Measurements from ENCODE around the gene CXCL17. TPM values are rescaled to one million over a fixed set of nuclear protein-coding genes. Genes with fewer than 3 reads are reported as not detected.

CXCL17 gene
- total RNA-seq, 1 experiment from 2014 or later: 0.98 TPM

GRCh38 chr19:42436006-42436405 is 6.7 kb downstream of the CXCL17 start:
- Histone ChIP-seq H3K9me2 (replicated peaks; ENCODE audit: low read length) (no peaks in the 10 kb centered on the region), H3K27me3 (ENCODE audit: low read length) (no peaks in the 10 kb centered on the region), H3K9ac (ENCODE audit: low read length) (no peak overlapping the region), H2AFZ (ENCODE audit: low read length) (no peak overlapping the region), H3K9me3 (ENCODE audit: low read length) (no peaks in the 10 kb centered on the region), H3F3A (ENCODE audit: low read length, unreplicated experiment) (no peaks in the 10 kb centered on the region), H3K27ac (ENCODE audit: low read length) (no peak overlapping the region), H4K20me1 (ENCODE audit: low read length) (no peaks in the 10 kb centered on the region), H3K4me2 (ENCODE audit: low read length) (no peak overlapping the region), H3K79me2 (ENCODE audit: low read length) (no peaks in the 10 kb centered on the region), H3K36me3 (ENCODE audit: low read depth, low read length) (no peaks in the 10 kb centered on the region), H3K4me3 (ENCODE audit: low read length) (no peak overlapping the region), H3K4me1 (ENCODE audit: insufficient read depth, low read length) (peaks cover 7% of the 10 kb centered on the region)
- no peak for ATAC-seq
- DNase-seq: no peak
- CTCF ChIA-PET: no interaction called here
- TF ChIP-seq EZH2 (IDR thresholded peaks at IDR 0.05; ENCODE audit: low read length, unreplicated experiment) (no peak), EZH2phosphoT487 (IDR thresholded peaks at IDR 0.05; ENCODE audit: borderline replicate concordance, low read length) (no peak)
- TF ChIP-seq, protein P1, sequence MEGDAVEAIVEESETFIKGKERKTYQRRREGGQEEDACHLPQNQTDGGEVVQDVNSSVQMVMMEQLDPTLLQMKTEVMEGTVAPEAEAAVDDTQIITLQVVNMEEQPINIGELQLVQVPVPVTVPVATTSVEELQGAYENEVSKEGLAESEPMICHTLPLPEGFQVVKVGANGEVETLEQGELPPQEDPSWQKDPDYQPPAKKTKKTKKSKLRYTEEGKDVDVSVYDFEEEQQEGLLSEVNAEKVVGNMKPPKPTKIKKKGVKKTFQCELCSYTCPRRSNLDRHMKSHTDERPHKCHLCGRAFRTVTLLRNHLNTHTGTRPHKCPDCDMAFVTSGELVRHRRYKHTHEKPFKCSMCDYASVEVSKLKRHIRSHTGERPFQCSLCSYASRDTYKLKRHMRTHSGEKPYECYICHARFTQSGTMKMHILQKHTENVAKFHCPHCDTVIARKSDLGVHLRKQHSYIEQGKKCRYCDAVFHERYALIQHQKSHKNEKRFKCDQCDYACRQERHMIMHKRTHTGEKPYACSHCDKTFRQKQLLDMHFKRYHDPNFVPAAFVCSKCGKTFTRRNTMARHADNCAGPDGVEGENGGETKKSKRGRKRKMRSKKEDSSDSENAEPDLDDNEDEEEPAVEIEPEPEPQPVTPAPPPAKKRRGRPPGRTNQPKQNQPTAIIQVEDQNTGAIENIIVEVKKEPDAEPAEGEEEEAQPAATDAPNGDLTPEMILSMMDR (conservative IDR thresholded peaks at IDR 0.05; ENCODE audit: low read depth, low read length): no peak
- POLR2A ChIA-PET (ENCODE audit: unreplicated experiment): interaction anchor here (0.6 kb wide), 1 partner anchor 20 kb away, joined by 5 read pairs; no protein-coding TSS in a partner anchor
- no TSS peak for BruUV-seq (replicated peaks)
- intact Hi-C loops (cut with micrococcal nuclease): no loop called here

- BruUV-seq (replicated peaks): no TSS peak
- CTCF ChIA-PET: no interaction called here
- Histone ChIP-seq H3K27ac (ENCODE audit: low read length) (no peak overlapping the region), H3K4me3 (ENCODE audit: low read length) (no peak overlapping the region), H3K36me3 (ENCODE audit: low read depth, low read length) (no peaks in the 10 kb centered on the region), H3K9ac (ENCODE audit: low read length) (no peak overlapping the region), H3K79me2 (ENCODE audit: low read length) (no peaks in the 10 kb centered on the region), H3K27me3 (ENCODE audit: low read length) (no peaks in the 10 kb centered on the region), H3F3A (ENCODE audit: low read length, unreplicated experiment) (no peaks in the 10 kb centered on the region), H3K9me3 (ENCODE audit: low read length) (no peaks in the 10 kb centered on the region), H4K20me1 (ENCODE audit: low read length) (no peaks in the 10 kb centered on the region), H3K9me2 (replicated peaks; ENCODE audit: low read length) (no peaks in the 10 kb centered on the region), H3K4me2 (ENCODE audit: low read length) (no peak overlapping the region), H3K4me1 (ENCODE audit: insufficient read depth, low read length) (no peaks in the 10 kb centered on the region), H2AFZ (ENCODE audit: low read length) (no peak overlapping the region)
- intact Hi-C loops (cut with micrococcal nuclease): no loop called here
- TF ChIP-seq EZH2 (IDR thresholded peaks at IDR 0.05; ENCODE audit: low read length, unreplicated experiment) (no peak), EZH2phosphoT487 (IDR thresholded peaks at IDR 0.05; ENCODE audit: borderline replicate concordance, low read length) (no peak)
- TF ChIP-seq, protein P1 (conservative IDR thresholded peaks at IDR 0.05; ENCODE audit: low read depth, low read length): no peak
- POLR2A ChIA-PET (ENCODE audit: unreplicated experiment): no interaction called here
- no peak for DNase-seq
- ATAC-seq: no peak
These were observed 7.4 kb downstream of the CXCL17 start for GRCh38 chr19:42435316-42435715.

- Histone ChIP-seq H3K4me1 (ENCODE audit: insufficient read depth, low read length) (no peaks in the 10 kb centered on the region), H3K4me2 (ENCODE audit: low read length) (no peak overlapping the region), H3K36me3 (ENCODE audit: low read depth, low read length) (no peaks in the 10 kb centered on the region), H3K79me2 (ENCODE audit: low read length) (no peaks in the 10 kb centered on the region), H3K4me3 (ENCODE audit: low read length) (no peak overlapping the region), H3K9ac (ENCODE audit: low read length) (no peak overlapping the region), H3K9me2 (replicated peaks; ENCODE audit: low read length) (no peaks in the 10 kb centered on the region), H3K27ac (ENCODE audit: low read length) (no peak overlapping the region), H3K27me3 (ENCODE audit: low read length) (no peaks in the 10 kb centered on the region), H3F3A (ENCODE audit: low read length, unreplicated experiment) (no peaks in the 10 kb centered on the region), H2AFZ (ENCODE audit: low read length) (no peak overlapping the region), H4K20me1 (ENCODE audit: low read length) (no peaks in the 10 kb centered on the region), H3K9me3 (ENCODE audit: low read length) (no peaks in the 10 kb centered on the region)
- POLR2A ChIA-PET (ENCODE audit: unreplicated experiment): no interaction called here
- ATAC-seq (peak; percentile 56), DNase-seq (peak; percentile 55)
- TF ChIP-seq, protein P1 (conservative IDR thresholded peaks at IDR 0.05; ENCODE audit: low read depth, low read length): peak; percentile 72
- TF ChIP-seq EZH2phosphoT487 (IDR thresholded peaks at IDR 0.05; ENCODE audit: borderline replicate concordance, low read length) (no peak), EZH2 (IDR thresholded peaks at IDR 0.05; ENCODE audit: low read length, unreplicated experiment) (no peak)
- intact Hi-C loops (cut with micrococcal nuclease): no loop called here
- CTCF ChIA-PET: no interaction called here
- BruUV-seq (replicated peaks): no TSS peak
These were observed 9.1 kb downstream of the CXCL17 start for GRCh38 chr19:42433503-42434260.
